Measurements from ENCODE around the gene GPR137B.

Gene GPR137B

DNA sequence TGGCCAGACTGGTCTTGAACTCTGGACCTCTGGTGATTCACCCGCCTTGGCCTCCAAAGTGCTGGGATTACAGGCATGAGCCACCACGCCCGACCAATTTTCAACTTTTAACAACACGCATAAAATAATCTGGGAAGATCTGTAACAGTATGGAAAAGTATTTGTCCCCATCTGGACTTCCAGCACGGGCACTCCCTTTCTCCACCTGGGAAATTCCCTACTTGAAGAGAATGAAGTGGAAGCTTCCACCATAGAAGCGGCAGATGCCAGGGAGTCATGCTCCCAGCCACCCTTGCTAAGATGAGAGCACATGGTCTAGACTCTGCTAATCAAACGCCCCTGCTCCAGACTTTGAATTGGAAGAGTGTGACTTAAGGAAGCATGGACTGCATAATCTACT is 9.0 kb upstream of the GPR137B start:
- Histone ChIP-seq H3K36me3 (ENCODE audit: insufficient read depth, low read length) (no peaks in the 10 kb centered on the region), H3K27ac (ENCODE audit: low read depth, low read length) (no peak overlapping the region), H3K9ac (ENCODE audit: low read depth, low read length) (no peak overlapping the region), H3K4me3 (ENCODE audit: low read length) (no peak overlapping the region), H3K9me3 (ENCODE audit: insufficient read depth, low read depth, low read length) (no peaks in the 10 kb centered on the region), H3K27me3 (ENCODE audit: insufficient read depth, low read length) (peaks cover 7% of the 10 kb centered on the region), H3K4me1 (ENCODE audit: insufficient read depth, low read length) (peaks cover 14% of the 10 kb centered on the region)
- WGBS = 96% methylated on average over 6 of the region's 7 CpGs

DNA sequence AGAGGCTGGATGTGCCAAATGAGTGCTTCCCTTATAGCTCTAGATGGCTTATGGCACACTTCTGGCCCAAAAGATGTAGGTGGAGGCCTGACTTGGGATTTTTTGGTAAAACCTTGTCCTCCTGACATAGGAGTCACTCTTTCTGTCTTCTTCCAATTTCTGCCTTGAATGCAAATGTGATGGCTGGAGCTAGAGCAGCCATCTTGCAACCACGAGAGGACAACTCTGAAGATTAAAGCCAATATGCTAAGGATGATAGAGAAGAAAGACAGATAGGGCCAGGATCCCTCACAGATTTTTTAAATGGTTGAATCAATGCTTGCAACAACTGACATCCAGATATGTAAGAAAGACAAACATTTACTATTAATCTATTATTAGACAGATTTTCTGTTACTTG is 8.5 kb upstream of the GPR137B start:
- no peaks in the 10 kb centered on the region for H3K9me3 ChIP-seq (ENCODE audit: insufficient read depth, low read depth, low read length)
- H3K9ac ChIP-seq (ENCODE audit: low read depth, low read length) = no peak overlapping the region
- no peak overlapping the region for H3K27ac ChIP-seq (ENCODE audit: low read depth, low read length)
- peaks cover 14% of the 10 kb centered on the region for H3K4me1 ChIP-seq (ENCODE audit: insufficient read depth, low read length)
- no peaks in the 10 kb centered on the region for H3K36me3 ChIP-seq (ENCODE audit: insufficient read depth, low read length)
- peaks cover 11% of the 10 kb centered on the region for H3K27me3 ChIP-seq (ENCODE audit: insufficient read depth, low read length)
- no peak overlapping the region for H3K4me3 ChIP-seq (ENCODE audit: low read length)
- 80% methylated on average over 1 of the region's 1 CpG for WGBS

DNA sequence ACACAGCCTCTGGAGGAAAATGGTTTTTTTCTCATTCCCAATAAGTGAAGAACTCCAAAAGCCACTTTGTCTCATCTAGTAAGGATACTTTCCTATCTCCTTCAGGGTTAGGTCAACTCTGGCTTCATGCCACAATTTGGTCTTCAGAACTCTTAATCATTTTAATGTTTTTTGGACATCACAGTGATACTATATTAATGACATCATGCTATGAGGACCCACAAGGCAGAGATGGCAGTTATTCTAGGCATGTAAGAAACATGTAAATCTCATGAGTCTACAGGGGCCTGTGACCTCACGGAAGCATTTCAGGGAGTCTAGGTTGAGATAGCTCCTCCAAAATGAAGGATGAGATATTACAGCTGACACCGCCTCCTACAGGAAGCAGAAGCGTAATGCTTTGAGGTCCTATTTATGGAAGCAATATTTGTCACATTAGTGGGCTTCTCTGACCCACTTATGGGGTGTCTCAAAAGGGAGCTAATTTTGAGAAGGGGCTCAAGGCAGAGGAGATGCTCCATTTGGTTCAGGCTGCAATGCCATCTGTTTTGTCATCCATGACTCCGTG is 5.0 kb upstream of the GPR137B start:
- peaks cover 42% of the 10 kb centered on the region for H3K27me3 ChIP-seq (ENCODE audit: insufficient read depth, low read length)
- H3K27ac ChIP-seq (ENCODE audit: low read depth, low read length) = no peak overlapping the region
- no peaks in the 10 kb centered on the region; the same call in 1 of the 2 replicates for H3K4me1 ChIP-seq (ENCODE audit: insufficient read depth, low read length)
- H3K9me3 ChIP-seq (ENCODE audit: insufficient read depth, low read depth, low read length) = no peaks in the 10 kb centered on the region
- 88% methylated on average over 4 of the region's 4 CpGs for WGBS
- H3K9ac ChIP-seq (ENCODE audit: low read depth, low read length) = no peak overlapping the region
- H3K36me3 ChIP-seq (ENCODE audit: insufficient read depth, low read length) = no peaks in the 10 kb centered on the region
- H3K4me3 ChIP-seq (ENCODE audit: low read length) = no peak overlapping the region

DNA sequence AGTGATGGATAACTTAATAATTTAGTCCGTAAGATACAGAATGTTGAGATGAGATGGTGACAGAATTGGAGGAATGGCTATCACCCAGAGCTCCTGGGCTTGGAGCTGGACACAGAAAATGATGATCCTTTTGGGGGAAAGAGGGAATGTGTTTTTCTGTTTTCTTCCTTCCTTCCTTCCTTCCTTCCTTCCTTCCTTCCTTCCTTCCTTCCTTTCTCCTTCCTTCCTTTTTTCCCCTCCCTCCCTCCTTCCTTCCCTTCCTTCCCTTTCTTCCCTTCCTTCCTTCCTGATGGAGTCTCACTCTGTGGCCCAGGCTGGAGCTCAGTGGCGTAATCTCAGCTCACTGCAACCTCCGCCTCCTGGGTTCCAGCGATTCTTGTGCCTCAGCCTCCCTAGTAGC is 2.8 kb upstream of the GPR137B start:
- WGBS = 92% methylated on average over 4 of the region's 4 CpGs

DNA sequence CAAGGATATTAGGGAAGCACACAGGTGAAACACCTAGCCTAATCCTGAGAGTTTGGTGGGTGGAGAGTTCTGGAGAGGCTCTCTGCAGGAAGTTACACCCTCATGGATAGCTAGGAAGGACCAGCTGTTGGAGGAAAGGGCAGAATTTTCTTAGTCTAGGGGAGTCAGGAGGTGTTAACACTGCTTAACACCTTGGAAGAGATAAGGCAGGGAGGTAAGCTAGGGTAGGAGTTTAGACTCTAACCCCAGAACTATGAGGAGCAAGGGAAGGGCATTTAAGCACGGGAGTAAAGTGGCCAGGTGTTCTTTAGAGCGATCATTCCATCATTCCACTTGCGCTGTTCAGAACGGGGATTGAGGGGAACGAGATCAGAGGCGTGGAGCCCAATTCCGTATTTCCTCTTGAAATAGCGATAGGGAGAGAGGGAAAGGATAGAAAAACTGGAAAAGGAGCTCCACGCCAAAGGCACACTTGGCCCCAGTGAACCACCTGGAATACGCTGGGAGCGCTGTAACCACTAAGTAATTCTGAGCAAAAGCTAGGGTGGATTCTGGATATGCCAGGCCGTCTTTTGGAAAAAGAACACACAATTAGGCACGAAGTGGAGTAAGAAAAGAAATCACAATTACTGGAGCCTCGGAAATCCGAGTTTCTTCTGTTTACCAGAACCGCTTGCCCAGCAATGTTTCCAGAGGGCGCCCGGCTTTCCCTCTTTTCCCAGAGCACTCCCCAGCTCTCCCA is 1.5 kb upstream of the GPR137B start:
- peak overlapping the region; percentile 61 for H3K4me3 ChIP-seq (ENCODE audit: low read length)
- peaks cover 4% of the 10 kb centered on the region; the same call in 1 of the 2 replicates for H3K4me1 ChIP-seq (ENCODE audit: insufficient read depth, low read length)
- no peak overlapping the region; the same call in 1 of the 2 replicates for H3K9ac ChIP-seq (ENCODE audit: low read depth, low read length)
- WGBS = 16% methylated on average over 18 of the region's 18 CpGs
- no peaks in the 10 kb centered on the region for H3K36me3 ChIP-seq (ENCODE audit: insufficient read depth, low read length)
- H3K9me3 ChIP-seq (ENCODE audit: insufficient read depth, low read depth, low read length) = no peaks in the 10 kb centered on the region
- peaks cover 60% of the 10 kb centered on the region for H3K27me3 ChIP-seq (ENCODE audit: insufficient read depth, low read length)
- no peak overlapping the region for H3K27ac ChIP-seq (ENCODE audit: low read depth, low read length)

More for the DNA sequence above, 2.8 kb upstream of the GPR137B start:
- peaks cover 4% of the 10 kb centered on the region; the same call in 1 of the 2 replicates for H3K4me1 ChIP-seq (ENCODE audit: insufficient read depth, low read length)
- H3K27me3 ChIP-seq (ENCODE audit: insufficient read depth, low read length) = peaks cover 60% of the 10 kb centered on the region
- no peak overlapping the region for H3K27ac ChIP-seq (ENCODE audit: low read depth, low read length)
- H3K9me3 ChIP-seq (ENCODE audit: insufficient read depth, low read depth, low read length) = no peaks in the 10 kb centered on the region
- no peak overlapping the region for H3K4me3 ChIP-seq (ENCODE audit: low read length)
- no peak overlapping the region for H3K9ac ChIP-seq (ENCODE audit: low read depth, low read length)
- H3K36me3 ChIP-seq (ENCODE audit: insufficient read depth, low read length) = no peaks in the 10 kb centered on the region

DNA sequence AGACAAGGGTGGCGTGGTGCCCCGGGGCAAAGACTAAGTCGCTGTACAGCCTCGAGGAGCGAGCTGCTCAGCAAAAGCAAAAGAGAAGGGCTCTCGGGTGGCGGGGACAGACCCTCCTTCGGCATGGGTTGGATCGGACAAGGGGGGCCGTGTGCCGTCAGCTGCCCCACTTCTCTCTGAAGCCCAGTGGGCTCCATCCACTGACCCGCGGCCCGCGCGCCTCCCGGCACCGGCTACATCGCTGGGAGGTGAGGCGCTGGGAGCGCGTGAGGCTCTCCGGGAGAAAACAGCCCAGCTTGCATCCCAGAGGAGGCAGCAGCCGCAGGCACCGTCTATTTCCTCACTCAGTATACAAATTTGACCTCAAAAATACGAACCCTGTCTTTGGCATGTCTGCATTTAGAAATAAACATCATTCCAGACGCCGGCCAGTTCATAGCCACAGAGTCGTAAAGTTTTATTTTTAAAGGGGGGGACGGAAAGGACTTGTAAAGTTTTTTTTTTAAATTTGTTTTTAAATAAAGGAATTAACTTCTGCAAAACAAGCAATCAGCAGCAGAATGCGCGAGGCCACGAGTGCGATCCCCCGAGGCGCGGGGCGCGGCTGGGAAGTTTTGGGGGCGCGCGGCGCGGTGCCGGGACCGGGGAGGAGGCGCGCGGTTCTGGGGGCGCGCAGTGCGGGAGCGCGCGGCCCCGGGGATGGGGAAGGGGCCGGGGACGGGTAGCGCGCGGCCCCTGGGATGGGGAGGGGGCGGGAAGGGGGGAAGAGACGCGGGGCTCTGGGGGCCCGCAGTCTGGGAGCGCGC is 689 bp upstream of the GPR137B start:
- peaks cover 60% of the 10 kb centered on the region for H3K27me3 ChIP-seq (ENCODE audit: insufficient read depth, low read length)
- no peak overlapping the region for H3K27ac ChIP-seq (ENCODE audit: low read depth, low read length)
- H3K36me3 ChIP-seq (ENCODE audit: insufficient read depth, low read length) = no peaks in the 10 kb centered on the region
- peak overlapping the region; percentile 28; the same call in 1 of the 2 replicates for H3K9ac ChIP-seq (ENCODE audit: low read depth, low read length)
- peak overlapping the region; percentile 61 for H3K4me3 ChIP-seq (ENCODE audit: low read length)
- WGBS = 1% methylated on average over 67 of the region's 67 CpGs
- no peaks in the 10 kb centered on the region for H3K9me3 ChIP-seq (ENCODE audit: insufficient read depth, low read depth, low read length)
- H3K4me1 ChIP-seq (ENCODE audit: insufficient read depth, low read length) = peaks cover 4% of the 10 kb centered on the region; the same call in 1 of the 2 replicates

DNA sequence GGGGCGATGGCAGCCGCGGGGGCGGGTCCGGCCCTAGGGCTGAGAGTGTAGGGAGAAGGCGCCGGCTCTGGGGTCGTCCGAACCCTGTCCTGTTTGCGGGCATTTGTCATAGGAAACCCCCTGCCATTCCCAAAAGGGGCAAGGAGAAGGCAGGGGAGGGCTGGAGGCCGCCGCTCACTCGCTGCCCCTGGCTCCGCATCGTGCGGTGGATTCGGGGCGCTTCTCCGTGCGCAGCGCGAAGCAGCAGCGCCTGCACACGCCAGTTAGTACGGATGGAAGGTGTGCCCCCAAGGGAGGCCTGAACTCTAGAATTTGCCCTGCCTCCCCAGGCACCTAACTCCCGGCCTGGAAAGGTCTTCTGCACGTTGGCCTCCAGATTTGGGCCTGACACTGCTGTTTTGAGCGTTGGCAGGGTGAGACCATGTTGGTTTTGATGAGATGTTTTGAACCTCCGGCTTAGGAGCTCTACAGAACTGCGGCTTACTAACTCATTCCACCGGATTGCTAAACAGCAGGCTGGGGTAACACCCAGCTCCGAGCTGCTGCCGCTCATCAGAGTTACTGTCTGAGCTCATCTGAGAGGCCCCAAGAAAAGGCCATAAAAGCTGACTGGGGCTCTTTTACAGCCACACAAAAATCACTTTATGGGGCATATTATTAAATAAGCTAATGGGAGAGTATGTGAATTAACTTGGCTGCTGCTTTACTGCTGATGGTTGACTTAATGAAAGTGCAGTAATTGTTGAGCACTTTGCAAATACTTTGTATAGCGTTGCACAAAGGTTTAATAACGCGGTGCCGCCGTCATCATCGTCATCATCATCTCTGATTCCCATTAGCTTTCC is 987 bp downstream of the GPR137B start:
- Histone ChIP-seq H3K9ac (ENCODE audit: low read depth, low read length) (peak overlapping the region; percentile 83; the same call in 1 of the 2 replicates), H3K4me3 (ENCODE audit: low read length) (peak overlapping the region; percentile 80), H3K9me3 (ENCODE audit: insufficient read depth, low read depth, low read length) (no peaks in the 10 kb centered on the region), H3K36me3 (ENCODE audit: insufficient read depth, low read length) (no peaks in the 10 kb centered on the region), H3K4me1 (ENCODE audit: insufficient read depth, low read length) (peaks cover 4% of the 10 kb centered on the region; the same call in 1 of the 2 replicates), H3K27ac (ENCODE audit: low read depth, low read length) (no peak overlapping the region), H3K27me3 (ENCODE audit: insufficient read depth, low read length) (peaks cover 53% of the 10 kb centered on the region)
- WGBS = 18% methylated on average over 39 of the region's 39 CpGs

DNA sequence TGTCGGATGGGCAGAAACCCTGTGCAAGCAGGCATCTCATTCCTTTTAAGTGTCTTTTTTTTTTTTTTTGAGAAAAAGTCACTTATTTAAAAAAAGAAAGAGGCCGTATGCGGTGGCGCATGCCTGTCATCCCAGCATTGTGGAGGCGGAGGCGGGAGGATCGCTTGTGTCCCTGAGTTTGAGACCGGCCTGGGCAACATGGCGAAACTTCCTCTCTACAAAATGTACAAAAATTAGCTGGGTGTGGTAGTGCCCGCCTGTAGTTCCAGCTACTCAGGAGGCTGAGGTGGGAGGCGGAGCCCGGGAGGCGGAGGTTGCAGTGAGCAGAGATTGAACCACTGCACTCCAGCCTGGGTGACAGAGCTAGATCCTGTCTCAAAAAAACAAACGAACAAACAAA is 1.7 kb downstream of the GPR137B start:
- no peak overlapping the region for H3K27ac ChIP-seq (ENCODE audit: low read depth, low read length)
- WGBS = 91% methylated on average over 14 of the region's 14 CpGs
- H3K9ac ChIP-seq (ENCODE audit: low read depth, low read length) = no peak overlapping the region

DNA sequence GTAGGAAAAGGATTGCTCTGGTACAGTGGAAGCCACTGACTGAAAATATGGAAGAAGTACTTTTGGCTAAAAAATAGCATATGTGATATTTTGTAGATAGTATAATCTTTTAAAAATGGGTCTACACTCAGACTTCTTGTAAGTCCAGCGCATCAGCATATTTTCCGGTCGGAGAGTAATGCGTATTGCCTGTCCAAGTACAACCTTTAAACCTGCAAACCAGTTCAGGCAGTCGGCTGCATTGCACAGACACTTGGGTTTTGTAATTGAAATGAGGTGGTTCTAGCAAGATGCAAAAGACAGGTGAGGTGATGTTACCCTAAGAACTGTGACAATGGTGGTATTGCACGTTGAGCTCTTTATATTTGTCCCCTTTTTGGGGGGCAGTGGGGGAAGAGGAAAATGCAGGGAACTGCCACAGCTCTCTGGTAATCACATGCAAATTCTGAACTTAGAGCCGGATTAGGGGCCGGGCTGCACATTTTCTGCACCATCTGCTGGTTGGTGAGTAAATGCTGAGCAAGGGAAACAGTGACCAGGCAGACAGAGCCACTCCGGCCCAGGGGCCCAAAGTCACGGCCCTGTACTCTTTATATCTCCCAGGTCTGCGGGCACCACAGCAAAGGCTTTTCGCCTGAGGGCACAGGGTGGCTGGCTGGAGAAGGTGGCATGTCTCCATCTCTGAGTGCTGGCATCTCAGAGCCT is 2.3 kb downstream of the GPR137B start:
- no peak overlapping the region for H3K4me3 ChIP-seq (ENCODE audit: low read length)
- peaks cover 4% of the 10 kb centered on the region; the same call in 1 of the 2 replicates for H3K4me1 ChIP-seq (ENCODE audit: insufficient read depth, low read length)
- H3K27me3 ChIP-seq (ENCODE audit: insufficient read depth, low read length) = peaks cover 40% of the 10 kb centered on the region
- H3K36me3 ChIP-seq (ENCODE audit: insufficient read depth, low read length) = no peaks in the 10 kb centered on the region
- H3K9ac ChIP-seq (ENCODE audit: low read depth, low read length) = no peak overlapping the region
- no peak overlapping the region for H3K27ac ChIP-seq (ENCODE audit: low read depth, low read length)
- WGBS = 86% methylated on average over 12 of the region's 12 CpGs
- H3K9me3 ChIP-seq (ENCODE audit: insufficient read depth, low read depth, low read length) = no peaks in the 10 kb centered on the region

More for the DNA sequence above, 1.7 kb downstream of the GPR137B start:
- Histone ChIP-seq H3K9me3 (ENCODE audit: insufficient read depth, low read depth, low read length) (no peaks in the 10 kb centered on the region), H3K36me3 (ENCODE audit: insufficient read depth, low read length) (no peaks in the 10 kb centered on the region), H3K4me1 (ENCODE audit: insufficient read depth, low read length) (peaks cover 4% of the 10 kb centered on the region; the same call in 1 of the 2 replicates), H3K4me3 (ENCODE audit: low read length) (peak overlapping the region; percentile 80), H3K27me3 (ENCODE audit: insufficient read depth, low read length) (peaks cover 46% of the 10 kb centered on the region)

DNA sequence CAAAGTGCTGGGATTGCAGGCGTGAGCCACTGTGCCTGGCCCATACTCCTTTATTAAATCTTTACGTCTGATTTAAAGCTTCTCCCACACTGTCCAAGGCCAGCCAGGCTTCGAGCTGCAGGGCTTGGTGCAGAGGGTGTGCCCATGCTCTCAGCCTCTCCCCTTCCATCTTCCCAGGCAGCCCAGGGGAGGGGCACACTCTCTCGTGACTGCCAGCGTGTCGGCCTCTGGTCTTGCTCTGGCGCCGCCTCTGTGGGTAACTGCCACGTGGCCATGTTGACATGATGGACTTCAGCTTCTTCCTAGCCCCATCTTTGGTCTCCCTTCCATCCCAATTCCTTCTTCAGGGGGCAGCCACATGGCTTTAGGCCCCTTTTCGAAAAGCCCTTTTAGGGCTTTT is 4.7 kb downstream of the GPR137B start:
- no peak overlapping the region for H3K9ac ChIP-seq (ENCODE audit: low read depth, low read length)
- H3K4me1 ChIP-seq (ENCODE audit: insufficient read depth, low read length) = peaks cover 4% of the 10 kb centered on the region; the same call in 1 of the 2 replicates
- no peak overlapping the region for H3K4me3 ChIP-seq (ENCODE audit: low read length)
- H3K27ac ChIP-seq (ENCODE audit: low read depth, low read length) = no peak overlapping the region
- H3K9me3 ChIP-seq (ENCODE audit: insufficient read depth, low read depth, low read length) = no peaks in the 10 kb centered on the region
- H3K36me3 ChIP-seq (ENCODE audit: insufficient read depth, low read length) = no peaks in the 10 kb centered on the region
- 90% methylated on average over 10 of the region's 10 CpGs for WGBS
- H3K27me3 ChIP-seq (ENCODE audit: insufficient read depth, low read length) = peaks cover 17% of the 10 kb centered on the region
